Neural progenitor cell (in vitro differentiated cells): Measurements from ENCODE around the gene ABHD11. TPM values are rescaled to one million over a fixed set of nuclear protein-coding genes. Genes with fewer than 3 reads are reported as not detected.
A peak's percentile ranks its signal among the peaks of the same experiment; 100 is the strongest.

ENCODE experiments used
- DNase-seq: peaks from one replicate; pipeline ENCODE4 v3.0.0-alpha.2; 2016; ENCODE audit warnings: low spot score
- H2AFZ ChIP-seq: fragments of 200-600 bp; sonication (generic); replicated peaks from 2 replicates; pipeline ENCODE4 v1.6.1; 2016; ENCODE audit warnings: antibody characterized with exemption
- H3F3A ChIP-seq: fragments of 200-600 bp; sonication (generic); 2 replicates; pipeline ENCODE4 v1.6.1; 2016; ENCODE audit warnings: antibody characterized with exemption, low read depth
- H3K27ac ChIP-seq: fragments of 200-600 bp; sonication (generic); 2 replicates; pipeline ENCODE4 v1.5.1; 2016; ENCODE audit warnings: mild to moderate bottlenecking
- H3K27me3 ChIP-seq: fragments of 200-600 bp; sonication (generic); 2 replicates; pipeline ENCODE4 v1.6.1; 2016; ENCODE audit warnings: mild to moderate bottlenecking, moderate library complexity
- H3K36me3 ChIP-seq: fragments of 200-600 bp; sonication (generic); 2 replicates; pipeline ENCODE4 v1.5.1; 2016
- H3K4me1 ChIP-seq: fragments of 200-600 bp; sonication (generic); 2 replicates; pipeline ENCODE4 v1.6.1; 2016; ENCODE audit warnings: mixed run types
- H3K4me2 ChIP-seq: fragments of 200-600 bp; sonication (generic); 2 replicates; pipeline ENCODE4 v1.6.1; 2016
- H3K4me3 ChIP-seq: fragments of 200-600 bp; sonication (generic); 2 replicates; pipeline ENCODE4 v1.5.1; 2016
- H3K79me2 ChIP-seq: fragments of 200-600 bp; sonication (generic); 2 replicates; pipeline ENCODE4 v1.6.1; 2016; ENCODE audit warnings: low read depth
- H3K9ac ChIP-seq: fragments of 200-600 bp; sonication (generic); 2 replicates; pipeline ENCODE4 v1.6.1; 2016
- H3K9me3 ChIP-seq: fragments of 200-600 bp; sonication (generic); 2 replicates; pipeline ENCODE4 v1.5.1; 2016; ENCODE audit warnings: low read depth
- H4K20me1 ChIP-seq: fragments of 200-600 bp; sonication (generic); 2 replicates; pipeline ENCODE4 v1.6.1; 2016; ENCODE audit warnings: low read depth
- H3K27ac Mint-ChIP-seq: 3 replicates; pipeline ENCODE4 v1.8.0; 2021; ENCODE audit warnings: mixed read lengths
- H3K27me3 Mint-ChIP-seq: 2 replicates; pipeline ENCODE4 v1.8.0; 2022; ENCODE audit warnings: low read depth, mild to moderate bottlenecking, inconsistent platforms, moderate library complexity, mixed read lengths; ENCODE audit not compliant: insufficient read depth
- H3K36me3 Mint-ChIP-seq: 3 replicates; pipeline ENCODE4 v1.8.0; 2021; ENCODE audit warnings: mixed read lengths
- H3K4me1 Mint-ChIP-seq: 3 replicates; pipeline ENCODE4 v1.8.0; 2021; ENCODE audit warnings: mixed read lengths
- H3K4me3 Mint-ChIP-seq: 3 replicates; pipeline ENCODE4 v1.8.0; 2021; ENCODE audit warnings: mild to moderate bottlenecking, moderate library complexity, mixed read lengths
- H3K9me3 Mint-ChIP-seq: 3 replicates; pipeline ENCODE4 v1.8.0; 2020; ENCODE audit warnings: mixed read lengths
- EZH2 ChIP-seq: fragments of 200-600 bp; sonication (generic); IDR thresholded peaks from 2 replicates; pipeline ENCODE4 v1.6.1; 2017; ENCODE audit warnings: antibody characterized with exemption, mild to moderate bottlenecking, moderate library complexity
- EZH2phosphoT487 ChIP-seq: fragments of 200-600 bp; sonication (generic); IDR thresholded peaks from 2 replicates; pipeline ENCODE4 v1.6.1; 2017; ENCODE audit warnings: antibody characterized with exemption
- total RNA-seq: library from RNA; depleted of rRNA; stranded (reverse); fragments of >200 nt; gene quantifications from 2 replicates; pipeline ENCODE4 v1.2.3, GENCODE V29; 2015; ENCODE audit warnings: low replicate concordance
- TF ChIP-seq, protein P1 (sequence below): fragments of 200-600 bp; sonication (generic); IDR thresholded peaks from 2 replicates; pipeline ENCODE4 v1.5.1; 2017; ENCODE audit warnings: antibody characterized with exemption, mild to moderate bottlenecking

The ABHD11 gene
- total RNA-seq, 1 donor from 2014 or later = 9.3 TPM

DNA sequence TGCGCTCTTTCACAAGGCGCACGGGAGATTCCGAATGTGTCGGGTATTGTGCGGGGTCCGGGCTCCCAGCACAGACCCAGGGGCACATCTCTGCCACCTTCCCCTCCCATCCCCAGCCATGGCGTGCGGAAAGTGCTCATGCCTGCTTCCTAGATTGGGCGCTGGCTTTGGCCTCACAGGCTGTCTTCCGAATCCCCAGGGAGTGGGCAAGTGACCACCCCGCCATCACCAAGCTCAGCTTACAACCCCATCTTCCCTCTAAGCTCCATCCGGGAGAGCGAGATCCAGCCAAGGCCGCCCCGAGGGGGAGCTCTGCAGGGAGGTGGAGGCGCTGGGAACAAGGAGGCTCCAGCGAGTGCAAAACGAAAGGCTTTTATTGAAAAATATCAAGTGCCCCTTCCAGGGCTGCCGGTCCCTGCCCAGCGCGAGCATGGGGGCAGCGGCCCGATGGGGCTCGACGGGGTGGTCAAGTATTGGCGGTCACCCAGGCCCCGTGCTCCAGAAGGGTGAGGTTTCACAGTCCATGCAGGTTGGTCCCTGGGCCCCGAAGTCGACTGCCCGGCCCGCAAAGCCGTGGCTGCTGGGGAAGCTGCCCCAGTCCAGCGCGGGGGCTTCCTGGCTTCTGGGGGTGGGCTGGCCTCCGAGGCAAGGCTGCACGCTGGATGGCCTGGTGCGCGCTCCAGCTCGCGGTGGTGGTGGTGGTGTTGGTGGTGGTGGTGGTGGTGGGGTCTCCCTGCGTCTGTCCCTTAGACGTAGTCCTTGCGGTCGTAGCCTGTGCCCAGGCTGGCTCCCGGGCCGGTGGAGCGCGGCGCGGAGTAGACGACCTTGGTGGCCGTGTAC, 30.3 kb upstream of the ABHD11 start:
- Mint-ChIP-seq H3K36me3 (peaks cover 3% of the 10 kb centered on the region), H3K4me1 (peaks cover 8% of the 10 kb centered on the region), H3K27ac (no peak overlapping the region), H3K27me3 (peaks cover 15% of the 10 kb centered on the region), H3K9me3 (no peaks in the 10 kb centered on the region), H3K4me3 (peak overlapping the region; percentile 55)
- no peak for DNase-seq
- no peaks in the 10 kb centered on the region for H3K79me2 ChIP-seq
- TF ChIP-seq EZH2phosphoT487 = no peak
- TF ChIP-seq, protein P1, sequence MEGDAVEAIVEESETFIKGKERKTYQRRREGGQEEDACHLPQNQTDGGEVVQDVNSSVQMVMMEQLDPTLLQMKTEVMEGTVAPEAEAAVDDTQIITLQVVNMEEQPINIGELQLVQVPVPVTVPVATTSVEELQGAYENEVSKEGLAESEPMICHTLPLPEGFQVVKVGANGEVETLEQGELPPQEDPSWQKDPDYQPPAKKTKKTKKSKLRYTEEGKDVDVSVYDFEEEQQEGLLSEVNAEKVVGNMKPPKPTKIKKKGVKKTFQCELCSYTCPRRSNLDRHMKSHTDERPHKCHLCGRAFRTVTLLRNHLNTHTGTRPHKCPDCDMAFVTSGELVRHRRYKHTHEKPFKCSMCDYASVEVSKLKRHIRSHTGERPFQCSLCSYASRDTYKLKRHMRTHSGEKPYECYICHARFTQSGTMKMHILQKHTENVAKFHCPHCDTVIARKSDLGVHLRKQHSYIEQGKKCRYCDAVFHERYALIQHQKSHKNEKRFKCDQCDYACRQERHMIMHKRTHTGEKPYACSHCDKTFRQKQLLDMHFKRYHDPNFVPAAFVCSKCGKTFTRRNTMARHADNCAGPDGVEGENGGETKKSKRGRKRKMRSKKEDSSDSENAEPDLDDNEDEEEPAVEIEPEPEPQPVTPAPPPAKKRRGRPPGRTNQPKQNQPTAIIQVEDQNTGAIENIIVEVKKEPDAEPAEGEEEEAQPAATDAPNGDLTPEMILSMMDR = no peak
- TF ChIP-seq EZH2 = no peak
- H3K36me3 ChIP-seq = no peaks in the 10 kb centered on the region
- no peak overlapping the region for H3K4me2 ChIP-seq
- no peak overlapping the region for H3K27ac ChIP-seq
- H3K9ac ChIP-seq = no peak overlapping the region
- peaks cover 25% of the 10 kb centered on the region for H3K27me3 ChIP-seq
- peaks cover 5% of the 10 kb centered on the region for H3K4me1 ChIP-seq
- H3F3A ChIP-seq = peaks cover 19% of the 10 kb centered on the region
- H2AFZ ChIP-seq = no peak overlapping the region
- H3K9me3 ChIP-seq = no peaks in the 10 kb centered on the region
- H4K20me1 ChIP-seq = no peaks in the 10 kb centered on the region
- H3K4me3 ChIP-seq = no peak overlapping the region

DNA sequence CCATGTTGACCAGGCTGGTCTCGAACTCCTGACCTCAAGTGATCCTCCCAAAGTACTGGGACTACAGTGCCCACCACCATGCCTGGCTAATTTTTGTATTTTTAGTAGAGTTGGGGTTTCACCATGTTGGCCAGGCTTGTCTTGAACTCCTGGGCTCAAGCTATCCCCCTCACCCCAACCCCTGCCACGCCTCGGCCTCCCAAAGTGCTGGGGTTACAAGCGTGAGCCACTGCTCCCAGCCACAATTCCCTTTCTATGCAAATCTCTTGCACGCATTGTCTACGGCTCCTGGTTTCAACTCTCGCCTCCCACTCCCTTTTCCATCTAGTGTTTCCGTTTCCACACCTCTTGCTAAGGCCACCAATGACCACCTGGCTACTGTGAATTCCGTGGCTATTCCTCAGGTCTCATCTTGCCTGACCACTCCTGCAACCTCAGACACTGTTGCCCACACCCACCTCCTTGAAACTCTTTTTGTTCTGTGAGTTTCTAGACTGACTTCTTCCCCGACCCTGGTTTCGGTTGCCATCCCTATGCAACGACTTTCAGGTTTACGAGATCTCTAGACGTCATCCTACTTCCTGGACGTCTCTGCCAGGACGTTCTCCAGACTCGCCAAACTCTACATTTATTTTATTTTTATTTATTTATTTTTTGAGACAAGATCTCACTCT, 28.1 kb upstream of the ABHD11 start:
- no peak overlapping the region for H3K9ac ChIP-seq
- H3K36me3 ChIP-seq = no peaks in the 10 kb centered on the region
- no peaks in the 10 kb centered on the region for H3K79me2 ChIP-seq
- no peak overlapping the region for H3K27ac Mint-ChIP-seq
- H2AFZ ChIP-seq = no peak overlapping the region
- peaks cover 25% of the 10 kb centered on the region for H3K27me3 ChIP-seq
- H4K20me1 ChIP-seq = no peaks in the 10 kb centered on the region
- no peaks in the 10 kb centered on the region for H3K9me3 ChIP-seq
- H3K9me3 Mint-ChIP-seq = no peaks in the 10 kb centered on the region
- H3K4me2 ChIP-seq = no peak overlapping the region
- DNase-seq = peak; percentile 6
- H3K27me3 Mint-ChIP-seq = peaks cover 10% of the 10 kb centered on the region
- peaks cover 3% of the 10 kb centered on the region for H3K36me3 Mint-ChIP-seq
- H3K4me1 Mint-ChIP-seq = peaks cover 16% of the 10 kb centered on the region
- H3K27ac ChIP-seq = no peak overlapping the region
- no peak overlapping the region for H3K4me3 Mint-ChIP-seq
- no peak overlapping the region for H3K4me3 ChIP-seq
- TF ChIP-seq, protein P1 = no peak
- H3F3A ChIP-seq = peaks cover 19% of the 10 kb centered on the region
- H3K4me1 ChIP-seq = peaks cover 11% of the 10 kb centered on the region

DNA sequence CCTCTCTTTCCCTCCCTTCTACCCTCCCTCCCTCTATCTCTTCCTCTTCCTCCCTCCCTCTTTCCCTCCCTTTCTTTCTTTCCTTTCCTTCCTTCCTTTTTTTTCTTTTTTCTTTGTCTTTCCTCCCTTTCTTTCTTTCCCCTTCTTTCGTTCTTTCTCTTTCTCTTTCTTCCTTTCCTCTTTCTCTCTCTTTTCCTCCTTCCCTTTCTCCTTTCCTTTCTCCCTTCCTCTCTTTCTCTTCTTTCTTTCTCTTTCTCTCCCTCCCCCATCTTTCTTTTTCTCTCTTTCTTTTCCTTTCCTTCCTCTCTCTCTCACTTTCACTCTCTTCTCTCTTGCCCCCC, 24.0 kb upstream of the ABHD11 start:
- H3K4me1 ChIP-seq = peaks cover 7% of the 10 kb centered on the region
- no peaks in the 10 kb centered on the region for H3F3A ChIP-seq
- Mint-ChIP-seq H3K9me3 (no peaks in the 10 kb centered on the region), H3K27ac (no peak overlapping the region), H3K4me3 (no peak overlapping the region), H3K4me1 (peaks cover 9% of the 10 kb centered on the region), H3K36me3 (peaks cover 1% of the 10 kb centered on the region), H3K27me3 (peaks cover 9% of the 10 kb centered on the region)
- H3K27ac ChIP-seq = no peak overlapping the region
- H3K4me3 ChIP-seq = no peak overlapping the region
- H3K79me2 ChIP-seq = no peaks in the 10 kb centered on the region
- H3K27me3 ChIP-seq = no peaks in the 10 kb centered on the region
- no peaks in the 10 kb centered on the region for H3K36me3 ChIP-seq
- peak overlapping the region; percentile 73 for H2AFZ ChIP-seq
- TF ChIP-seq, protein P1 = no peak
- TF ChIP-seq EZH2phosphoT487 (no peak), EZH2 (no peak)
- no peaks in the 10 kb centered on the region for H4K20me1 ChIP-seq
- no peak for DNase-seq
- H3K4me2 ChIP-seq = no peak overlapping the region
- no peaks in the 10 kb centered on the region for H3K9me3 ChIP-seq
- H3K9ac ChIP-seq = no peak overlapping the region
